Glomerular visceral epithelial cell (primary cell): Measurements from ENCODE around the gene TOX2.

ENCODE experiments used
- DNase-seq: peaks from one replicate; pipeline ENCODE4 v3.0.0-alpha.2; 2016; ENCODE audit errors: extremely low spot score

TOX2 gene

DNA sequence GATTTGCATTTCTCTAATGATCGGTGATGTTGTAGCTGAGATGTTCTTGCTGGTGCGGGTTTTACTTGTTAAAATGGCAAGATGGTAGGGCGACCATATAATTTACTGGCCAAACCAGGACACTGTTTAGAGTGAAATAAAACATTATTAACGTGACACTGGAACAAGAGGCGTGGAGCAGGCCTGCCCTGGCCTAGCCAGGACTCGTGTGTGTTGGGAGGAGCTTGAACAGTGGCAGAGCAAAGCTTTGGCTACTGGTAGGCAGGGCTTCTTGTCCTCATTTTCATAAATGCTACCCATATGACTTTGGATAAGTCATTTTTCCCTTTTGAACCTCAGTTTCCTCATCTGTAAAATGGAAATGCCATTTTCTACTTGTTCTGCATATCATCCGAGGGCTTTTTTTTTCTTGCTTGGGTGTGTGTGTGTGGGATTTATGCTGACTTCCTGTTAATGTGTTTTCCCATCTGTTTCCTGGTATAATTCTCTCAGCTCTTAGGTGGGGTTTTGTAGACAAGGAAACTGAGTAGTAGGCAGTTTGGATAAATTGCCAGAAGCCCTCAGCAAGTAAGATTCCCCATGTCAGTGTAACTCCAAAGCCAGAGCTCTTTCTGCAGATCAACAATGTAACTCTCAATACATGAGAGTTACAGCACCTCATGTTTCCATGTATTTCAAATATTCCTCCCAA is 81.7 kb downstream of the TOX2 start:
- DNase-seq, result no peak

- DNase-seq, result no peak
These were observed 85.2 kb downstream of the TOX2 start for GRCh38 chr20:43999848-44000247.

DNA sequence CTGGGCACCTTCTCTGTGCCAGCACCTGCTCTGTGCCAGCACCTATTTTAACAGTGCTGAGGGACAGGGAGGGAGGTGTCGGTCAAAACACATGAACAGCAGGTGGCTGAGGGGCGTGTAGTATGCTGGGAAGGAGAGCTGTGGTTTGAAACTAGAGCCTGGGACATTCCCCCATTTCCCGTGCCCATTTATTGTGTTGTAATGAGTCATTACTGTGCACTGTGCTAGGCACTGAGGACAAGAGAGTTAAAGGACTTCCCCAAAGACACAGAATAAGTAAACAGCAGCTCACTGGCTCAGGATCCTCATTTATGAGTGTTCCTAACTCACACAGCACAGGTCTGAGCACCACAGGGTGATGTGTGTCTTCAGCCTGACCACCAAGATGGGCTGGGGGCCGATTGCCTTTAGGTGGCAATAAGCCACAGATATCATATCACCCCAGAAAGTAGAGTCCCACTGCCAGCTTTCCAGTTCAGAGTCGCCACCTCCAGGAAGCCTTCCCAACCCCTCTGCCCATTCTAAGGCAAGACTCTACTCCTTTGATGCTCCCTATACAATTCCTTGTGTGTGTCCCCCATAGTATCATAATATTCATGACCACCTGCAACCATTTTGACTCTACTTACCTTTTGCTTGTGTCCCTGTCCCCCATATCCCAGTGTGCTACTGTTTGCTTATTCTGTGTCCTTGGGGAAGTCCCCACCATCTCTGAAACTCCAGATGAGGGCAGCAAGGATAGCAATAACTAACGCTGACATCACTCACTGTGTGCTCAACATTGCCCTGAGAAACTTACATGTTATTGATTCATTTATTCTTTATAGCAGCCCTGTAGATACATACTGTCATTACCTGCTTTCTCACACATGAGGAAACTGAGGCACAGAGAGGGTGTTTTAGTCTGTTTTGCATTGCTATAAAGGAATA is 87.3 kb downstream of the TOX2 start:
- DNase-seq, result no peak

DNA sequence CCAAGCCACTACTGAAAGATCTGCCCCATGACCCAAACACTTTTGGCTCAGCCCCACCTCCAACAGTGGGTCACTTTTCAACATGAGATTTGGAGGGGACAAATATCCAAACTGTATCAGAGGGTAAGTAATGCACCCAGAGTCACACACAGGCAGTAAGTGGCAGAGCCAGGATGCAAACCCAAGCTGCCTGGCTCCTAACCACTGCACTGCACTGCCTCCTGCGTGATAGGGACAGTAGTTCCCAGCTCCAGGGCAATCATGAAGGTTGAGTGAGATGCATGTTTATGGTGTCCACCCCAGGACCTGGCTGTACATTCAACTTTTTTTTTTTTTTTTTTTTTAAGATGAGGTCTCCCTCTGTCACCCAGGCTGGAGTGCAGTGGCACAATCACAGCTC is 88.2 kb downstream of the TOX2 start:
- DNase-seq, result no peak

- DNase-seq, result no peak
These were observed 89.0 kb downstream of the TOX2 start for GRCh38 chr20:44003609-44004008.

GRCh38 chr20:44004306-44004915 is 89.8 kb downstream of the TOX2 start:
- DNase-seq, result no peak

GRCh38 chr20:44005661-44006060 is 91.0 kb downstream of the TOX2 start:
- no peak for DNase-seq

GRCh38 chr20:44006126-44006525 is 91.5 kb downstream of the TOX2 start:
- DNase-seq, result no peak

DNA sequence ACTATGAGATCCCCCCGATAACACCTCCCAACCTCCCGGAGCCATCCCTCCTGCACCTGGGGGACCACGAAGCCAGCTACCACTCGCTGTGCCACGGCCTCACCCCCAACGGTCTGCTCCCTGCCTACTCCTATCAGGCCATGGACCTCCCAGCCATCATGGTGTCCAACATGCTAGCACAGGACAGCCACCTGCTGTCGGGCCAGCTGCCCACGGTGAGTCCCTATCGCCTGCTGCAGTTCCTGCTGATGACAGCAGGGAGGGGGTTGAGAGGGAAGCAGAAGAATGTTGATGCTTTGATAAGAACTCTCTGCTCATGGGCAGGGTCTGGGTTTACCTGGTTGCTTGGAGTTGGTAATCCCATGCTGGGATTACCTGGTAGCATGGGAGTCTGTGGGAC is 91.9 kb downstream of the TOX2 start:
- DNase-seq, result no peak

- DNase-seq, result no peak
These were observed 94.4 kb downstream of the TOX2 start for GRCh38 chr20:44008806-44009678.

DNA sequence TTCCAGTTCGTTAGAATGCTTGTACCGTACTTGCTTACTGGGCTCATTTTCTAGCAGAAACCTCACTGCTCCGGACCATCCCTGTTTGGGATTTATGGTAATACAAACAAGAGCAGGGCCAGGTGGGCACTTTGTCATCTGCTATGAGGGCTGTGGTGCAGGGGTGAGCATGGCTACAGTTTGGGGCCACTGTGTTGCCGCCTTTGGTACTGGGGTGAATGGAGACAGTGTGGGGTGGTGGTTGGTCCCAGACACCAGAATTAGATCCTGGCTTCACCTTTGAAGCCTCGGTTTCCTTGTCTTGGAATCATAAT is 95.0 kb downstream of the TOX2 start:
- no peak for DNase-seq

GRCh38 chr20:44010162-44010704 is 95.6 kb downstream of the TOX2 start:
- no peak for DNase-seq

GRCh38 chr20:44011251-44011940 is 96.7 kb downstream of the TOX2 start:
- DNase-seq, result no peak

DNA sequence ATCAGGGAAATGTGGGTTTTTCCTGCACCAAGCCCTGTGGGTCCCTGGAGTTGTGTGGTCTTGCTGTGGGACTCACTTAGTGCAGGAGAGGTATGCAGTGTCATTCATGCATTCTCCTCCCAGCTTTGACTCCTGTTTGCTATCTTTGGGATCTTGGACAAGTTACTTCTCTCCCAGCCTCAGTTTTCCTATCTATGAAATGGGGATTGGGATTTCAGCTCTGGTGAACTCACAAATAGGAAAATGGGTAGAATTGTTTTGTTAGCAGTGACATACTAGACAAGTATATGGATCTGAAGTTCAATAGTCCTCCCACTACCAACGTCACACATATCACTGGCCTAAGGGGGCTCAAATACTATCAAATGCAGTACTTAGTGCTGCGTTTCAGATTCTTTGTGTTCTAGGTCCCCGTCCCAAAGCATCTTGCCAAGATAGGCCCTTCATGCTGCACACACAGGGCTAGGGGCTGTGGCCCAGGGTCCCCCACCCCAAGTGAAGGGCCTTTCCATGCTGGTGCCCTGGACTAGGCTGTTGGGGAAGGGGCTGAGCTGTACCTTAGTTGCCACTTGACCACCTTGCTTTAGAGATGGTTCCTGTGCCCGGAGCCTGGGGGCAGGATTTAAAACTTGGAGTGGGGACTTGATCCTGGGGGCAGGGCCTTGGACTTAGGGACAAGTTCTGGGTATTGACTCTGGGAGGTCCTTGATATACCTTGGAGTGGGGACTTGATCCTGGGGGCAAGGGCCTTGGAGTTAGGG is 98.0 kb downstream of the TOX2 start:
- no peak for DNase-seq

DNA sequence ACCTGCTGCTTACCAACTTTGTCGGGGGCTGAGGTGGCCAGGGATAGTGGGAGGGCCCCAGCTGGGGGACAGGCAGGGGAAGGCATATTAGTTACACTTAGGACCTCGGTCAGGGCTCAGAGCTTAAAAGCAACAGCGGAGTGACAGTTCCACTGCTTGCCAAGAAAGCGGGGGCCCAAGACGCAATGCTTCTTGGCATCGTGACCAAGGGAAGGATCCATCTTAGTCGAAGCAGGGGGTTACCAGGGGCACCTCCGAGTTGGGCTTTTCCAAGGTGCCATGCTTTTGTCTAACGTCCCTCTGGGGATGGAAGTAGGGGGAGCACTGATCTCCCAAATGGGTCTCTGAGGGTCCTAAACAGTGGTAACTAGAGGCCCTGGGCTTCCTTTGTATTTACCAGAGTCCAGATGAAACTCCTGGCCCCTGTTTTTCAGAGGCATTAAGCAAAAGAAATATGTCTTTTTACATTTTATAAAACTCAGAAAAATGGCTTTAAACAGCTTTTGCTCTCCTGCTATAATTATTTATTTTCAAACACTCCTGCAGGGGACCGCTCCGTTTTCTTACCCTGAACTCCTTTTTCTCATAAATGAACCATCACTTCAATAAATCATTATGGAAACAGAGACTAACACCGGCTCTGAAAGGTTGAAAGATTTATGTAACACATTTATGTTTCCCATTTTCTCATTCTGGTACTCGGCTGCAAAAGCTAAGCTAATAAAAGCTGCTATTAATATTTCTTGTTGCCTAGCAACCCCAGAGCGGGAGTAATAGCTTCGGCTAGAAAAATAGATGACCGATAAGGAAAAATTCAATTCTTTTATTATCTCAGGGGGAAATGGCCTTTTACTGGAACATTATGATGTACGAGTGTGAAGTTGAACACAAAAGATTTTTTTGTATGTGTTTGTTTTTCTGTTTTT is 100.4 kb downstream of the TOX2 start:
- DNase-seq, result no peak

- DNase-seq, result no peak
These were observed 101.1 kb downstream of the TOX2 start for GRCh38 chr20:44015733-44016103.

GRCh38 chr20:44016525-44016924 is 101.9 kb downstream of the TOX2 start:
- no peak for DNase-seq

GRCh38 chr20:44017211-44017610 is 102.6 kb downstream of the TOX2 start:
- no peak for DNase-seq

GRCh38 chr20:44017905-44018258 is 103.2 kb downstream of the TOX2 start:
- no peak for DNase-seq
